ENCODE measurements around the gene OTUB2. TPM values are rescaled to one million over a fixed set of nuclear protein-coding genes. Genes with fewer than 3 reads are reported as not detected.

The OTUB2 gene
- total RNA-seq, 1 experiment from 2014 or later = 1.1 TPM

DNA sequence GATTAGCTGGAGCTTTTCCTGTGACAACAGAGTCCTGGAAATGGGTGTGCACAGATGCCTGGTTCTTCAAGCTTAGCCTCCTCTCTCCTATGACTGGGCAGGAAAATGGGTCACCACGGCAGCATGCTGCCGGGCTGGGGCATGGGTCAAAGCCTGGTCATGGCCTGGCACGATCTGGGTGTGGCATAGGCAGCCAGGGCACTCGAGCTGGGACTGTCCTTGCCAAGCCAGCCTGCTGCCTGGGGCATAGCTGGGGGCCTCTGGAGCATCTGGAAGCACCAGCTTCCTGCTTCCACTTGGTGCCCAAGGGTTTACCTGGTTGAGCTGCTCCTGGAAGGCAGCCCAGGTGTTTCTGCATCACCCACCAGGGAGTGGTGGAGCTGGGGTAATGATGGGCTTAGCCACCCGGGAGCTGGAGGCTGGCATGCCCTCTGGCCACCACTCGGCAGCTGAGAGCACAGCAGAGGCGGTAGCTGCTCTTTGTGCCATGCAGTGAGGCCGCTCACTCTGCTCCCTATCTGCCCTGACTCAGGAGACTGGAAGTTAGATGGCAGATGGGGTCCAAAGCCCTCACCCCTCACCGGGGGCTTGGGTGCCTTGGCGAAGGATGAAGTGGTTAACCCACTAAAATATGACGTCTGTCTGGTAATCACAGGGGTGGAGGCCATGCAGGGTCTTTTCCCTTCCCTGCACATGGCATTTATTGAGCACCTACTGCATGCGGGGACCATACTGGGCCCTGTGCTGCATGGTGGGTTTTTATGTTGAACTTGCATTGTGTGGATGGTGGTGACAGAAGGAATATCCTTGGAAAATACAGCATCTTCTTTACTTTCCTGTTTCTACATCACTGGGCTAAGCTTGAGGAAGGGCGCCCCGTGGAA is 1.7 kb downstream of the OTUB2 start:
- POLR2A ChIA-PET (ENCODE audit: low non-redundant PET) = no interaction called here
- CTCF ChIA-PET = interaction anchor here (1.4 kb wide), 1 partner anchor 10 kb away, joined by 3 read pairs; no protein-coding TSS in a partner anchor
- Histone ChIP-seq H3K27ac (ENCODE audit: low read depth, low read length, poor library complexity, severe bottlenecking) (no peak overlapping the region), H3K4me1 (ENCODE audit: insufficient read depth, low read length, poor library complexity, severe bottlenecking) (no peaks in the 10 kb centered on the region), H3K4me3 (ENCODE audit: low read depth, low read length, poor library complexity, severe bottlenecking) (no peak overlapping the region), H3K27me3 (replicated peaks; ENCODE audit: insufficient read depth, low read depth, low read length, poor library complexity) (no peaks in the 10 kb centered on the region), H3K9me3 (ENCODE audit: low read depth, low read length, poor library complexity, severe bottlenecking) (no peaks in the 10 kb centered on the region), H3K36me3 (ENCODE audit: insufficient read depth, low read length, poor library complexity, severe bottlenecking) (no peaks in the 10 kb centered on the region)
- no TSS peak for BruUV-seq (replicated peaks)
- TF ChIP-seq EZH2 (IDR thresholded peaks at IDR 0.05; ENCODE audit: borderline replicate concordance, low read depth, low read length, poor library complexity, severe bottlenecking) = no peak
- TF ChIP-seq, protein P1, sequence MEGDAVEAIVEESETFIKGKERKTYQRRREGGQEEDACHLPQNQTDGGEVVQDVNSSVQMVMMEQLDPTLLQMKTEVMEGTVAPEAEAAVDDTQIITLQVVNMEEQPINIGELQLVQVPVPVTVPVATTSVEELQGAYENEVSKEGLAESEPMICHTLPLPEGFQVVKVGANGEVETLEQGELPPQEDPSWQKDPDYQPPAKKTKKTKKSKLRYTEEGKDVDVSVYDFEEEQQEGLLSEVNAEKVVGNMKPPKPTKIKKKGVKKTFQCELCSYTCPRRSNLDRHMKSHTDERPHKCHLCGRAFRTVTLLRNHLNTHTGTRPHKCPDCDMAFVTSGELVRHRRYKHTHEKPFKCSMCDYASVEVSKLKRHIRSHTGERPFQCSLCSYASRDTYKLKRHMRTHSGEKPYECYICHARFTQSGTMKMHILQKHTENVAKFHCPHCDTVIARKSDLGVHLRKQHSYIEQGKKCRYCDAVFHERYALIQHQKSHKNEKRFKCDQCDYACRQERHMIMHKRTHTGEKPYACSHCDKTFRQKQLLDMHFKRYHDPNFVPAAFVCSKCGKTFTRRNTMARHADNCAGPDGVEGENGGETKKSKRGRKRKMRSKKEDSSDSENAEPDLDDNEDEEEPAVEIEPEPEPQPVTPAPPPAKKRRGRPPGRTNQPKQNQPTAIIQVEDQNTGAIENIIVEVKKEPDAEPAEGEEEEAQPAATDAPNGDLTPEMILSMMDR (conservative IDR thresholded peaks at IDR 0.05; ENCODE audit: low read depth, low read length) = no peak
- intact Hi-C loops (cut with micrococcal nuclease; ENCODE audit: unreplicated experiment) = no loop called here
- no peak for DNase-seq (ENCODE audit: low spot score)

DNA sequence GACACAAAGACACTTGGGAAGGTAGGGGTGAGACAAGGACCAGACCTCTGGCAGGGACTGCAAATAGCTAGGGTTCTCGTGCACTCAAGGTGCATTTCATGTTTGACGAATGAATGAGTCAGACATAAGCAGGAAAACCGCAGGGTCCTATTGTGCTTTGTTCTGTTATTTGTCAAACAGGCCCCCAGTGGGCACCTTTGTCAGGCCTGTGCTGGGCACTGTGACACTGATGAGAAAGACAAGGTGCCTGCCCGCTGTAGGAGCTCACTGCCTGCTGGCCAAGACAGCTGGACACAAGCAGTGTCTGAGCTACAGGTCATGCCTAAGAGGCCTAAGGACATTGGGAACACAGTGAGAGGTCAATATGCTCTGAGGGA is 2.3 kb downstream of the OTUB2 start:
- DNase-seq (ENCODE audit: low spot score) = peak; percentile 34
- ChIA-PET POLR2A (ENCODE audit: low non-redundant PET) (no interaction called here), CTCF (interaction anchor here (1.4 kb wide), 1 partner anchor 10 kb away, joined by 3 read pairs; no protein-coding TSS in a partner anchor)
- no peak overlapping the region for H3K27ac ChIP-seq (ENCODE audit: low read depth, low read length, poor library complexity, severe bottlenecking)
- no TSS peak for BruUV-seq (replicated peaks)
- intact Hi-C loops (cut with micrococcal nuclease; ENCODE audit: unreplicated experiment) = no loop called here
- no peaks in the 10 kb centered on the region for H3K9me3 ChIP-seq (ENCODE audit: low read depth, low read length, poor library complexity, severe bottlenecking)
- H3K27me3 ChIP-seq (replicated peaks; ENCODE audit: insufficient read depth, low read depth, low read length, poor library complexity) = no peaks in the 10 kb centered on the region
- TF ChIP-seq, protein P1 (conservative IDR thresholded peaks at IDR 0.05; ENCODE audit: low read depth, low read length) = no peak
- TF ChIP-seq EZH2 (IDR thresholded peaks at IDR 0.05; ENCODE audit: borderline replicate concordance, low read depth, low read length, poor library complexity, severe bottlenecking) = no peak
- no peak overlapping the region for H3K4me3 ChIP-seq (ENCODE audit: low read depth, low read length, poor library complexity, severe bottlenecking)
- no peaks in the 10 kb centered on the region for H3K4me1 ChIP-seq (ENCODE audit: insufficient read depth, low read length, poor library complexity, severe bottlenecking)
- H3K36me3 ChIP-seq (ENCODE audit: insufficient read depth, low read length, poor library complexity, severe bottlenecking) = no peaks in the 10 kb centered on the region

DNA sequence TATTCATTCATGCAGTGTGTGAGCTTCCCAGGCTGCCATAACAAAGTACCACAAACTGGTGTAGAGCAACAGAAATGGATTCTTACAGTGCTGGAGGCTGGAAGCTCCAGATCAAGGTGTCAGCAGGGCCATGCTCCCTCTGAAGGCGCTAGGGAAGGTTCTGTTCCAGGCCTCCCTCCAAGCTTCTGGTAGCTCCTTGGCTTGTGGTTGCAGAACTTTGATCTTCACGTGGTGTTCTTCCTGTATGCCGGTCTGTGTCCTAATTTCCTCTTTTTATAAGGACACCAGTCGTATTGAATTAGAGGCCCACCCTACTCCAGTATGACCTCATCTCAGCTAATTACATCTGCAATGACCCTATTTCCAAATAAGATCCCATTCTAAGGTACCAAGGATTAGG is 3.1 kb downstream of the OTUB2 start:
- H3K4me3 ChIP-seq (ENCODE audit: low read depth, low read length, poor library complexity, severe bottlenecking) = no peak overlapping the region
- H3K9me3 ChIP-seq (ENCODE audit: low read depth, low read length, poor library complexity, severe bottlenecking) = no peaks in the 10 kb centered on the region
- TF ChIP-seq, protein P1 (conservative IDR thresholded peaks at IDR 0.05; ENCODE audit: low read depth, low read length) = no peak
- TF ChIP-seq EZH2 (IDR thresholded peaks at IDR 0.05; ENCODE audit: borderline replicate concordance, low read depth, low read length, poor library complexity, severe bottlenecking) = no peak
- intact Hi-C loops (cut with micrococcal nuclease; ENCODE audit: unreplicated experiment) = no loop called here
- H3K4me1 ChIP-seq (ENCODE audit: insufficient read depth, low read length, poor library complexity, severe bottlenecking) = no peaks in the 10 kb centered on the region
- POLR2A ChIA-PET (ENCODE audit: low non-redundant PET) = no interaction called here
- CTCF ChIA-PET = interaction anchor here (1.4 kb wide), 1 partner anchor 9 kb away, joined by 3 read pairs; no protein-coding TSS in a partner anchor
- no TSS peak for BruUV-seq (replicated peaks)
- H3K27ac ChIP-seq (ENCODE audit: low read depth, low read length, poor library complexity, severe bottlenecking) = no peak overlapping the region
- no peaks in the 10 kb centered on the region for H3K36me3 ChIP-seq (ENCODE audit: insufficient read depth, low read length, poor library complexity, severe bottlenecking)
- no peaks in the 10 kb centered on the region for H3K27me3 ChIP-seq (replicated peaks; ENCODE audit: insufficient read depth, low read depth, low read length, poor library complexity)
- no peak for DNase-seq (ENCODE audit: low spot score)

Measured in A673 (cell line).